Adipocyte (in vitro differentiated cells): Measurements from ENCODE around the gene SRGAP3.

Experiments
- DNase-seq: peaks from one replicate; pipeline ENCODE4 v3.0.0-alpha.2; 2015; ENCODE audit warnings: low read depth
- H3K27me3 ChIP-seq: replicated peaks from 2 replicates; pipeline ENCODE4 v1.7.0; 2013; ENCODE audit warnings: mild to moderate bottlenecking, low read length, moderate library complexity; ENCODE audit not compliant: control insufficient read depth, insufficient read depth
- H3K36me3 ChIP-seq: 2 replicates; pipeline ENCODE4 v1.7.0; 2013; ENCODE audit warnings: low read length, mild to moderate bottlenecking, moderate library complexity; ENCODE audit not compliant: control insufficient read depth, insufficient read depth, severe bottlenecking
- H3K4me1 ChIP-seq: 2 replicates; pipeline ENCODE4 v1.7.0; 2013; ENCODE audit warnings: mild to moderate bottlenecking, low read length, moderate library complexity; ENCODE audit not compliant: control insufficient read depth, insufficient read depth
- H3K4me3 ChIP-seq: 2 replicates; pipeline ENCODE4 v1.7.0; 2013; ENCODE audit warnings: mild to moderate bottlenecking, low read length, moderate library complexity
- H3K9ac ChIP-seq: 2 replicates; pipeline ENCODE4 v1.7.0; 2013; ENCODE audit warnings: mild to moderate bottlenecking, low read length, moderate library complexity
- H3K9me3 ChIP-seq: 2 replicates; pipeline ENCODE4 v1.7.0; 2013; ENCODE audit warnings: mild to moderate bottlenecking, low read length, moderate library complexity; ENCODE audit not compliant: control insufficient read depth

SRGAP3 gene

GRCh38 chr3:9223672-9224071 lies 25.8 kb downstream of the SRGAP3 start:
- H3K9me3 ChIP-seq: no peaks in the 10 kb centered on the region
- H3K9ac ChIP-seq: no peak overlapping the region
- no peaks in the 10 kb centered on the region for H3K36me3 ChIP-seq
- H3K4me1 ChIP-seq: peaks cover 31% of the 10 kb centered on the region
- H3K4me3 ChIP-seq: no peak overlapping the region
- DNase-seq: no peak
- H3K27me3 ChIP-seq: no peaks in the 10 kb centered on the region

- Histone ChIP-seq H3K9ac (no peak overlapping the region), H3K9me3 (no peaks in the 10 kb centered on the region), H3K4me3 (no peak overlapping the region), H3K36me3 (no peaks in the 10 kb centered on the region), H3K4me1 (peaks cover 31% of the 10 kb centered on the region), H3K27me3 (no peaks in the 10 kb centered on the region)
- no peak for DNase-seq
Measured at GRCh38 chr3:9222956-9223639, 26.3 kb downstream of the SRGAP3 start.

- Histone ChIP-seq H3K27me3 (no peaks in the 10 kb centered on the region), H3K36me3 (no peaks in the 10 kb centered on the region), H3K4me3 (no peak overlapping the region), H3K9ac (no peak overlapping the region), H3K9me3 (no peaks in the 10 kb centered on the region), H3K4me1 (peaks cover 31% of the 10 kb centered on the region)
- DNase-seq: no peak
Measured at GRCh38 chr3:9222049-9222448, 27.4 kb downstream of the SRGAP3 start.

- no peaks in the 10 kb centered on the region for H3K27me3 ChIP-seq
- no peak overlapping the region for H3K9ac ChIP-seq
- no peaks in the 10 kb centered on the region for H3K9me3 ChIP-seq
- no peaks in the 10 kb centered on the region for H3K36me3 ChIP-seq
- H3K4me1 ChIP-seq: peaks cover 18% of the 10 kb centered on the region
- H3K4me3 ChIP-seq: no peak overlapping the region
- no peak for DNase-seq
Measured at GRCh38 chr3:9218514-9218846, 31.0 kb downstream of the SRGAP3 start.

GRCh38 chr3:9217784-9218513 lies 31.5 kb downstream of the SRGAP3 start:
- no peak overlapping the region for H3K4me3 ChIP-seq
- H3K4me1 ChIP-seq: peaks cover 12% of the 10 kb centered on the region
- no peaks in the 10 kb centered on the region for H3K36me3 ChIP-seq
- H3K27me3 ChIP-seq: no peaks in the 10 kb centered on the region
- H3K9ac ChIP-seq: no peak overlapping the region
- no peak for DNase-seq
- no peaks in the 10 kb centered on the region for H3K9me3 ChIP-seq

GRCh38 chr3:9216736-9217135 lies 32.7 kb downstream of the SRGAP3 start:
- no peaks in the 10 kb centered on the region for H3K9me3 ChIP-seq
- H3K9ac ChIP-seq: no peak overlapping the region
- no peaks in the 10 kb centered on the region for H3K36me3 ChIP-seq
- no peaks in the 10 kb centered on the region for H3K27me3 ChIP-seq
- peaks cover 5% of the 10 kb centered on the region for H3K4me1 ChIP-seq
- no peak for DNase-seq
- no peak overlapping the region for H3K4me3 ChIP-seq

GRCh38 chr3:9214599-9214998 lies 34.8 kb downstream of the SRGAP3 start:
- Histone ChIP-seq H3K9ac (no peak overlapping the region), H3K9me3 (no peaks in the 10 kb centered on the region), H3K36me3 (no peaks in the 10 kb centered on the region), H3K27me3 (no peaks in the 10 kb centered on the region), H3K4me3 (no peak overlapping the region), H3K4me1 (peaks cover 5% of the 10 kb centered on the region)
- DNase-seq: peak; percentile 62

GRCh38 chr3:9214185-9214584 lies 35.3 kb downstream of the SRGAP3 start:
- H3K4me1 ChIP-seq: peaks cover 5% of the 10 kb centered on the region
- no peaks in the 10 kb centered on the region for H3K36me3 ChIP-seq
- no peak for DNase-seq
- H3K9me3 ChIP-seq: no peaks in the 10 kb centered on the region
- H3K9ac ChIP-seq: no peak overlapping the region
- no peaks in the 10 kb centered on the region for H3K27me3 ChIP-seq
- H3K4me3 ChIP-seq: no peak overlapping the region

- Histone ChIP-seq H3K9ac (no peak overlapping the region), H3K36me3 (no peaks in the 10 kb centered on the region), H3K27me3 (no peaks in the 10 kb centered on the region), H3K9me3 (no peaks in the 10 kb centered on the region), H3K4me3 (no peak overlapping the region), H3K4me1 (peaks cover 5% of the 10 kb centered on the region)
- no peak for DNase-seq
Measured at GRCh38 chr3:9213019-9213634, 36.3 kb downstream of the SRGAP3 start.

GRCh38 chr3:9211155-9211950 lies 38.1 kb downstream of the SRGAP3 start:
- no peak overlapping the region for H3K9ac ChIP-seq
- peak; percentile 32 for DNase-seq

GRCh38 chr3:9209777-9210176 lies 39.7 kb downstream of the SRGAP3 start:
- H3K27me3 ChIP-seq: no peaks in the 10 kb centered on the region
- H3K9me3 ChIP-seq: no peaks in the 10 kb centered on the region
- DNase-seq: no peak
- H3K4me3 ChIP-seq: no peak overlapping the region
- peaks cover under 1% of the 10 kb centered on the region for H3K4me1 ChIP-seq
- H3K36me3 ChIP-seq: no peaks in the 10 kb centered on the region
- H3K9ac ChIP-seq: no peak overlapping the region

More at GRCh38 chr3:9211155-9211950, 38.1 kb downstream of the SRGAP3 start:
- H3K27me3 ChIP-seq: no peaks in the 10 kb centered on the region
- no peak overlapping the region for H3K4me3 ChIP-seq
- peaks cover 5% of the 10 kb centered on the region for H3K4me1 ChIP-seq
- no peaks in the 10 kb centered on the region for H3K9me3 ChIP-seq
- no peaks in the 10 kb centered on the region for H3K36me3 ChIP-seq
